GM21447 (cell line): ENCODE data around the gene PTPN13.
"Not testable (repeated sequence)": the region's sequence is repeated elsewhere in the genome, so short reads cannot be mapped to it uniquely, and the experiment has no call there.

ENCODE experiments used
- ATAC-seq: cut with Tn5 transposase; IDR thresholded peaks from one replicate; pipeline ENCODE4 v1.9.1; 2021; ENCODE audit not compliant: unreplicated experiment

Gene PTPN13

DNA sequence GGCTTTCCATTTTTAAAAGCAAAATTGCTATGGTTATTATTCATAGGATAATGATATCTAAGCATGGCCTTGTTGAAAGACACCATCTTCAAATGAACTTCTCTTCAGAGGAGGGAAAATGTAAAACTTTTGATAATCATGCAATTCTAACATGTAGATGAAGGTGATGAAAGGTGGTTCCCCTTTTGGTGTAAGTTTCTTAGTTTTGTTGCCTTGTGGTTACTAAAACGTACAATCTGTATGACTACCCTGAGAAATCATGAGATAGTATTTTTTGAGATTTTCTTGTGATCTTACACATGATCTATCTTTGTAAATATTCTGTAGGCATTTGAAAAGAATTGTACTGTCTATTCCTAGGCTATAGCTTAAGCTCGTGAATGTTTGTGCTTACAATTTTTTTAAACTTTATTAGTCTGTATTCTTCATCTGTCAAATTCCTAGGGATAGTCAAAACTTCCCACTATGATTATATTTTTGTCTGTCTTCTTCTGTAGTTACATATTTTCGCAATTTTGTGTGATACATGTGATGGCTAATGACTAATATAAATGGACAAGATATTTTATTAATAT, 47.5 kb downstream of the PTPN13 start:
- no peak for ATAC-seq

DNA sequence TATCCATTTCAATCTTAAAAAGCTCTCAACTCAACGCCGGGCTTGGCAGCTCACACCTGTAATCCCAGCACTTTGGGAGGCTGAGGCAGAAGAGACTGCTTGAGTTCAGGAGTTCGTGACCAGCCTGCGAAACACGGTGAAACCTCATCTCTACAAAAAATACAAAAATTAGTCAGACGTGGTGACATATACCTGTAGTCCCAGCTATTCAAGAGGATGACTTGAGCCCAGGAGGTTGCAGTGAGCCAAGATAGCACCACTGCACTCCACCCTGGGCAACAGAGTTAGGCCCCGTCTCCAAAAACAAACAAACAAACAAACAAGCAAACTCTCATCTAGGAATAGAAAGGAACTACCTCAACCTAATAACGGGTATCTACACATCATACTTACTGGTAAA, 50.8 kb downstream of the PTPN13 start:
- no peak for ATAC-seq

DNA sequence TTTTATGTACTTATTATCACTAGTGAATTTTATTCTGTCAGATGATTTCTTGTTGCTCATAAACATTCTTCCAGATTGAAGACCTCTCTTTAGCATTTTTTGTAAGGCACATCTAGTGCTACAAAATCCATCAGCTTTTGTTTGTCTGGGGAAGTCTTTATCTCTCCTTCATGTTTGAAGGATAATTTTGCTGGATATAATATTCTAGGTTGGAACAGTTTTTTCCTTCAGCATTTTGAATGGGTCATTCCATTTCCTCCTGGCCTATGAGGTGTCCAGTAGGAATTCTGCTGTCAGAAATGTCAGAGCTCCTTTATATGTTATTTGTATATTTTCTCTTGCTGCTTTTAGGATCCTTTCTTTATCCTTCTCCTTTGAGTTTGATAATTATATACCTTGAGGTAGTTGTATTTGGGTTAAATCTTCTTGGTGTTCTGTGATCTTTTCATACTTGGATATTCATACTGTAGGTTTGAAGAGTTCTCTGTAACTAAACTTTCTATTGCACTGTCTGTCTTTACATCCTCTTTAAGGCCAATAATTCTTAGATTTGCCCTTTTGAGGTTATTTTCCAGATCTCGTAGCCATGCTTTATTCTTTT, 58.3 kb downstream of the PTPN13 start:
- ATAC-seq: no peak

DNA sequence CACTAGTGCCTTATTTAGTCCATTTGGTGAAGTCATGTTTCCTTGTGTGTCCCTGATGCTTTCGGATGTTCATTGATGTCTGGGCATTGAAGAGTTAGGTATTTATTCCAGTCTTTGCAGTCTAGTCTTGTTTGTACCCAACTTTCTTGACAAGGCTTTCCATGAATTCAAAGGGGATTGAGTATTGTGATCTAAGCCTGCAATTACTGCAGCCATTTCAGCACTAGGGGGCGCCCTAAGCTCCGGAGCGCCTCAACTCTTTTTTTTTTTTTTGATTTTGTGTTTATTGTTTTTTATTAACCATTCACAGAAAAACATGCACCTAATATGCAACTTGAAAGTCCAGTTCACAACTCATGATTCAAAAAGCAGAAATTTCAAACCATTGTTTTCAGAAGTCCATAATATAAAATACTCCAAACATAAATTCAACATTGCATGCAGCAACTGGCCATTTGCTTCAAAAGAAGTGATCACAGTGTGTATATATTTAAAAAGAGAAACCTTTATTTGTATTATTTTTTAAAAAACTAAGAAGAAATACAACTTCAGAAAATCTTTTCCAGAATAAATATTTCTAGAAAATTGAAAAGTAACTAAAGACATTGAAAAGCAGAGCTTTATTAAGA, 59.2 kb downstream of the PTPN13 start:
- ATAC-seq: no peak

DNA sequence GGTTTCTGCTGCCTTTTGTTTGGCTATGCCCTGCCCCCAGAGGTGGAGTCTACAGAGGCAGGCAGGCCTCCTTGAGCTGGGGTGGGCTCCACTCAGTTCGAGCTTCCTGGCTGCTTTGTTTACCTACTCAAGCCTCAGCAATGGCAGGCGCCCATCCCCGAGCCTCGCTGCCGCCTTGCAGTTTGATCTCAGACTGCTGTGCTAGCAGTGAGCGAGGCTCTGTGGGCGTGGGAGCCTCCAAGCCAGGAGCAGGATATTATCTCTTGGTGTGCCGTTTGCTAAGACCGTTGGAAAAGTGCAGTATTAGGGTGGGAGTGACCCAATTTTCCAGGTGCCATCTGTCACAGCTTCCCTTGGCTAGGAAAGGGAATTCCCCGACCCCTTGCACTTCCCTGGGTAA, 62.7 kb downstream of the PTPN13 start:
- not testable (repeated sequence) for ATAC-seq

DNA sequence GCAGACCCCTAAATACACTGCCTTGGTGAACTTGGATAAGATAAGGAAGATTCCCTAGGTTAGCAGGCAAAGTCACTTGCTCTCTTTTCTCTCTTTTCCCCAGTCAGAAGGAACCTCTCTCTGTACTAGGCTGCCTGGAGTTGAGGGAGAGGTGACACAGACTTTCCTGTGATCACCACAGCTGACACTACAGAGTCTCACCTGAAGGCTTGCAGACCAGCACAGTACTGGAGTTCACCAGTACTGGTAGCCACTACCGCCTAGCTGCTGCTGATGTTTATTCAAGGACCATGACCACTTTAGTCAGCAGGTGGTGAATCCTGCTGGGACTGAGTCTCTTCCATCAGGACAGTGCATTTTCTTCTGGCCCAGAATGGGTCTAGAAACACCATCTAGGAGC, 63.3 kb downstream of the PTPN13 start:
- no peak for ATAC-seq

DNA sequence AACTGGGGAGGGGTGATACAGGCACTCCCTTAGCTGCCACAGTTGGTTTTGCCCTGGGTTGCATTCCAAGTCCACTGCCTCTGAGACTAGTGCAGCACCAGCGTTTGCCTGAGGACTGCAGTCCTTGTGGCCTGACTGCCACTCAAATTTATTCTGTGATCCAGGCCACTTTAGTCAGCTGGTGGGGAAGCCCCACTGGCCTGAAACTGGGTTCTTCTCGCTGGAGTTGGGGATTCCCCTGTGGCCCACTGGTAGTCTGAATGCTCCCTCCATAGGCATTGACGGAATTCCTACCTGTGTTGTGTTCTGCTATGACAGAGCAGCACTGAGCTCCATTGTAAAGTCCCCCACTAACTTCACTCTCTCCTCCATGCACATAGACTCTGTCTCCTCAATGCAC, 63.8 kb downstream of the PTPN13 start:
- no peak for ATAC-seq

DNA sequence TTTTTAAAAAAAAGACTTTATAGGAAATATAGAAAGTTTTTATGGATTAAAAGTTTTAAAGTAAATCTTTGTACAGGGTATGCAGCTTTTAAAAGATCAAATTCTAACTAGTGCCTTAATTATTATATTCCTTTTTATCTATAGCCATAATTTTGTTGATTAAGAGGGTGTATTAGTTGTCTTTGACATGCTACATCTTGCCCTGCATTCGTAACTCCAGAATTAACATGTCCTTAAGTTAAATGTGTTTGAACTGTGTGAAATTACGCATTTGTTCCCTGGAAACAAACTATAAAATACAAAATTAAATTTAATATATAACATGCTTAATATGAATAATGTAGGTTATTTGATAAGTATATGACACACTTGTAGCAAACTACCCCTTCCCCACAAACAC, 66.3 kb downstream of the PTPN13 start:
- no peak for ATAC-seq

DNA sequence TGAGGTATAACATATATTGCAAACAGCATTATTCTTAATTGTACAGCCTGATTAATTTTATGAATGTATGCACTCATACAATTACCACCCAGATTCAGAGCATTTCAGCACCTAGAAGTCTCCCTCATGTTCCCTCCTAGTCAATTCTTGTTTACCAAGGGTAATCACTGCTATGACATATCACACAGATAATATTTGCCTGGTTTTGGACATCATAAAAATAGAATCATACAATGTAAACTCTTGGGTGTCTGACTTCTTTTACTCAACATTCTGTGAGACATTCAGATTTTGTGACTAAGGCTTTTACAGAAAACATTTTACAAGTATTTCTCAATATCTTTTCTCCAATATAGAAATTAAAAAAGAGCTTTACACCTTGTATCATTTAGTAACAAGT, 66.9 kb downstream of the PTPN13 start:
- no peak for ATAC-seq

DNA sequence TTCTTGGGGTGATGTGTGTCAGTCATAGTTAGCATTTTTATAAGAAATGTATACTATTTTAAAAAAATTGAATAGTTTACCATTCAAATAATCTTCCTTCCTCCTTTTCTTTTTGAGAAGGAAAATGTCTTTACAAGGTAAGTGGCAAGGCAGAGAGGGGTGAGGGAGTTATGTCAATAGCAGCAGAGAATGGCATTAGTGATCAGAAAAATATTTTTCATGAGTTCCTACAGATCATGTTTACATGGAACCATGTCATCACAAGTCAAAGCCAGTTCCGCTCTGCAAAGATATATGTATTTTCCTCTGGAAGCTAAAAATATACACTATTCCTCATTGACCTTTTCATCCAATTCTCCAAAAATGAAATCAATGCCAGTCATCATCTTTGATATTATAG, 67.3 kb downstream of the PTPN13 start:
- ATAC-seq: no peak

DNA sequence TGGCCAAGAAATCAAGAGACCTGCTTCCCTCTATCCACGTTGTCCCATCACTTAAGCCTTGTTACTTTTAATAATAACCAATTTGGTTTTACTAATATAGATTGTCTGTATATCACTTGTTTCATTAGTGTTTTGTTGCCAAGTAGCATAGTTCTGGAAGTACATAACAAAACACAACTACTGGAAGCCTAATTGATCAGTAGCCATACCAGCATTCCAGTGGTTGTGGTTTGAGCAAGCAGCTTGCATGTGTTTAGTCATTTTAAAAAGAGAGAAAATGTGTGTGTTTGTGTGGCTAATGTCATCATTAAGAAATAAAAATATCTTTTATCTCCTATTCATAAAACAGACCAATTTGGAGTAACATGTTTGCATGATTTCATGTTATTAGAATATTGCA, 70.8 kb downstream of the PTPN13 start:
- no peak for ATAC-seq

DNA sequence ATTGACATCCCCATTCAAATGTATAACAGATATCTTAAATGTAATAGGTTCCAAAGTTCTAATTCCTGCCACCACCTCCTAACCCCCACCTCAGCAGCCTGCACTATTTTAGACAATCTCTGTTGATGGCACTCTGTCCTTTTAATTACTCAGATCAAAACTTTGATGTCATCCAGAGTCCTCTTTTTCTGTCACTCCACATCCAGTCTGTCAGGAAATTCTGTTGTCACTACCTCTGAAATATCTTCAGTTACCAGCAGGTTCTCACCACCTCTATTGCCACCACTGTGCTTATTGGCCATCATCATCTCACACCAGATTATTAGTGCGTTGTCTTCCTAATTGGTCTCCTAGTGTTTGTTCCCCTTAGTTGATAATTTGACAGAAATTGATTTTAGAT, 76.2 kb downstream of the PTPN13 start:
- ATAC-seq: no peak

DNA sequence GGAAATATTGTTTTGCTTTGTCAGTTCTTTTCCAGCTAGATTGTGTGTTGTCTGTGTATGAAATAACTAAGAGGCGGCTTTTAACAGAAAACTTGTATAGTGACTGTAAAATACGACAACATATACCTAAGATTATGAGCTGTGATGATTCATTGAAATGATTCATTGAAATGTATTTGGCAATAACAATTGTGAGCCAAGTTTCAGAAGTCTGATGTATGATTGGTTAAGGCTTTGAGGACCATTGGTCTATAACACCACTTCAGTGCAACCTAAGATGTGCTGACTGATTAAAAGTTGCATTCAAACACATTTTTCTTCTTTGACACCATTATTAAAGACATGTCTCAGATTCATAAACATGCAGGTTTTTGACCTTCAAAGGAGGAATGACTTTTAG, 76.6 kb downstream of the PTPN13 start:
- no peak for ATAC-seq

DNA sequence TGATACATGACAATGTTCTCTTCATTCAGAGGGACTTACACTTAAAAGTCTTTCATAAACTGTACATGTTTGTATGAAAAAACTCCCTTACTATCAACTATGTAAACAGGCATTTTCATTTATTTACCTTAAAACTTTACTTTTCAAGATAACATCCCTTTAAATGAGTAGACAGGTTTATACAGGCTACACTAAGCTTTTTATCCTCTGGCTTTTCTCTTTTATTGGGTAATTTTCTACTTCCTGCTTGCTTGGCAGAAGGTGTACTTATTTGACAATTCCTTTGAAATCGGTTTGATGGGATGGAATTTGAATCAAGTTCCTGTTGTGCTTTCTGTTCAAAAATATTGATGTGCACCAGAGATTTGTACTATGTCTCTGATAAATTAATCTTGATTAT, 81.4 kb downstream of the PTPN13 start:
- no peak for ATAC-seq

DNA sequence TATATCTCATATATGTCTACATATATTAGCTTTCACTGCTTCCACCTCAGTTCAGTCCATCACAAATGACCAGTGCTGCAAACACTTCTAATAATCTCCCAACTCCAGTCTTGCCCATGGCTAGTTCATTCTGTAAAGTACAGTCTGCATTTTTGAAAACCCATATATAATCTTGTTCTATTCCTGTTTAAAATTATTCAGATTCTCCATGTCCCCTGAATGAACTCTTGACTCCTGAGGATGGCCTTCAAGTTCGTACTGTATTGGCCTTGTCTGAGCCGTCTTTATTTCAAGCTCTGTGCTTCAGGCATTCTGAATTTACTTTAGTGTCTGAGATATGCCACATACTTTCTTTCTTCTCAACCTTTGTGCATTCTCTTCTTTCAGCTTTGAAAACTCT, 84.7 kb downstream of the PTPN13 start:
- no peak for ATAC-seq

DNA sequence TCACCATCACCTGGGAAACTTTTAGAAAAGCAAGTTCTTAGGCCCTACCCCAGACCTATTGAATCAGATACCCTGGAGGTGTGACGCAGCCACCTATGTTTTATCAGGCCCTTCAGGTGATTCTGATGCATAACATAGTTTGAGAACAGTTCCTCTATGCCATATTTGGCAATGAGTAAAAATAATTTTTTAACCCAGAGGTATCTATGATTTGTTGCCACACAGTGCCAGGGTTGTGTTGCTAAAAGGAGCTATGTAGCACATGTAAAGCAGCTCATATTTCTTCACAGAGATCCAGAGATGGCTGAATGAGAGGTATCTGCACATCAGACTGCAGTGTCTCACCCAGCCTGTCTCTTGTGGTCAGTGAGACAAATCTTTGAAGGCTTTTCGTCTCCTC, 85.3 kb downstream of the PTPN13 start:
- no peak for ATAC-seq

DNA sequence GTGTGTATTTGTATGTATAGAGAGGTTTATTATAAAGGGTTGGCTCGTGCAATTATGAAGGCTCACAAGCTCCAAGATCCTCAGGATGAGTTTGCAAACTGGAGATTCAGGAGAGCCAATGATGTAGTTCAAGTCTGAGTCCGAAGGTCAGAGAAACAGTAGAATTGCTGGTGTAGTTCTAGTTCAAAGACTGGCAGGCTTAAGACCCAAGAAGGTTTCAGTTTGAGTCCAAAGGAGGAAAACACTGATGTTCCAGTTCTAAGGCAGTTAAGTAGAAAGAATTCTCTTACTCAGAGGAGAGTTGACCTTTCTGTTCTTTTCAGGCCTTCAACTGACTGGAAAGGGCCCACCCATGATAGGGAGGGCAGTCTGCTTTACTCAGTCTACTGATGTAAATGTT, 89.1 kb downstream of the PTPN13 start:
- ATAC-seq: no peak

DNA sequence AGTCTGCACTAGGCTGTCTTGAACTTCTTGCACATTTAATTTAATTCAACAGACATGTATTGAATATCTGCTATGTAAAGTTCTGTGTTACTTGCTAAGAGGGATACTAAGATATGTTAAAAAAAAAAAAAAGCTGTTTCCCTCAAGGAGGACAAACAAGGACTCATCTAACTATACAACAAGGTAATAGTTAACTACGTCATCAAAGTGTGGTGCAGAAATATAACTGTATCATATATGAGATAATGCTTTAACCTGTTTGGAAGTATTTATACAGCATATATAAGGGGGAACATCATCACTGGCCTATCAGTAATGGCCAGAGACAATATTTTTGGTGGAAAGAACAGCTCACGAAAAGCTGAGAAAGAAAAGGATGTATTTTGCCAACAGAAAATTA, 89.9 kb downstream of the PTPN13 start:
- ATAC-seq: no peak

DNA sequence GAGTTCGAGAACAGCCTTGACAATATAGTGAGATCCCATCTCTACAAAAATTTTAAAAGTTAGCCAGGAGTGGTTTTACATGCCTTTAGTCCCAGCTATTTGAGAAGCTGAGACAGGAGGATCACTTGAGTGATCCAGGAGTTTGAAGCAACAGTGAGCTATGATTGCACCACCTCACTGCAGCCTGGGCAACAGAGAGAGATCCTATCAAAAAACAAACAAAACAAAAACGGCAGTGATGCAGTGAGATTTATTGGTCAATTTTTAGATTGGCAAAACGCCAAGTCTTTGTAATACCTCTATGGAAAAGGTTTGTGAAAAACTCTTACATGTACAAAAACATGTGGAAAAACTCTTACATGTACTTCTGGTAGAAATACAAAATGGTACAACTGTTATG, 91.3 kb downstream of the PTPN13 start:
- ATAC-seq: no peak

DNA sequence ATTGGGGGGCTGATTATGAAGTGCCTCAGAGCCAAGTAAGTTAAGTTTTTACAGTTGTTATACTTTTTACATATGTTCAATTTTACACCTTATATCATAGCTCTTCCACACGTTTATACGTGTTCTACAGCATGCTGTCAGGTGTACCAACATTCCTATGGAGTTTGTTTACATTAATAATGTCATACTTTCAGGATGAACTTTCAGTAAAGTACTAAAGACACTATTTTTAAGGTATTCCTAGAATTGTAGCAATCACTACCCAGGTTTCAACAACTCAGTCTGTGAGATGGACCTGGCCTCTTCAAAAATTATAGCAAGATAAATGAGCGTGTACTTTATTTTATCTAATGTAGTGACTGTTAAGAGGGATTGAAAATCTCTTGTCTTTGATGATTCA, 92.6 kb downstream of the PTPN13 start:
- ATAC-seq: no peak

DNA sequence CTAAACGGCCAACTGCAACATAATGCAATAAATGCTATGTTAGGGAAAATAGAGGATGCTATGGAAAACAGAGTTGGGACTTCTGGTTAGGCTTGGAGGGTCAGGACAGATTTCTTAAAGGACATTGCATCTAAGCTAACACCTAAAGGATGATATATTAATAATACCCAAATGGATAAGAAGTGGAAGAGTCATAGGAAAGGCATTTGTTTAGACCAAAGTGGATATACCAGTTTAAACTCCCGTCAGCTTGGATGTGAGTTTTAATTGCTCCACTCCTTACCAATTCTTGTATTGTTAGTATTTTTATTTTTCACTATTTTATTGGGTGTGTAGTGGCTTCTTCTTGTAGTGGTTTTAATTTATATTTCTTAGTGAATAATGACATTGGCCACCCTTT, 93.9 kb downstream of the PTPN13 start:
- no peak for ATAC-seq

DNA sequence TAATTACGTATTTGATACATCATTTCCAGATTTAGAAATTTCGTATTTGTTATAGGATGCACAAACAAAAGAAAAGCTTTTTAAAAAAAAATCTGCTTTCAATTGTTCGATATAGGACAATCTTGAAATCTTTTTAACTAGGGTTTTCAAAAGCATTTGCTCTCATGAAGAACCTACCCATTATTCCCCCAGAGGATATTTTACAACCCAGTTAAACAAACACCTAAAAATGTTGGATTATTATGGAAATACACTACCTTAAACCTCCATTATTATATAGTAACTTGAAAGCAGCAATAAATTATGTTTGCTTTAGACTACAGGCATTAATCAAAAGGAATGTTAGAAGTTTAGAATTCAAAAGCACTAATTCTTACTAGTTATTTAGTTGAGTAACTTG, 110.5 kb downstream of the PTPN13 start:
- no peak for ATAC-seq
